ENCODE measurements around the gene SDR42E2. TPM values are rescaled to one million over a fixed set of nuclear protein-coding genes. Genes with fewer than 3 reads are reported as not detected.
"Not testable (repeated sequence)": the region's sequence is repeated elsewhere in the genome, so short reads cannot be mapped to it uniquely, and the experiment has no call there.

The SDR42E2 gene
- total RNA-seq, 1 donor from 2014 or later, result 0.20 TPM

- intact Hi-C loops (cut with micrococcal nuclease), result no loop called here
Observed at GRCh38 chr16:22161401-22161800, 905 bp upstream of the SDR42E2 start.

GRCh38 chr16:22162656-22163009 is 327 bp downstream of the SDR42E2 start:
- intact Hi-C loops (cut with micrococcal nuclease), result no loop called here

DNA sequence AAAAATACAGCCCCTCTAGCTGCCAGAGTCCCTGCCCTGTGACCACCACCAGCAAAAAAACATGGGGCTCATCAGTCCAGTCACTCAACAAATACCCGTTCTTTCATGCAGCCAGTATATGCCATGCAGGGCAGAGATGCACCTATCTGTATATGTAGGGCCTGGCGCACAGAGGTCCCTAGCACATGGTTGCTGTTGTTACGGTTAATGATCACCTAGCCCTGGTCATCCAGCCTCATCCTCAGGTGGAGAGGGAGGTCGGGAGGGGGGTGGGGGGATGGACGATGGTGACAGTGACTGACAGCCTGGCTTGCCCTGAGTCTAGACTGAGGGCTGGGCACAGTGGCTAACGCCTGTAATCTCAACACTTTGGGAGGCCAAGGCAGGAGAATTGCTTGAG is 1.5 kb downstream of the SDR42E2 start:
- intact Hi-C loops (cut with micrococcal nuclease), result no loop called here

- intact Hi-C loops (cut with micrococcal nuclease), result no loop called here
Observed at GRCh38 chr16:22164482-22164881, 2.2 kb downstream of the SDR42E2 start.

- intact Hi-C loops (cut with micrococcal nuclease), result no loop called here
Observed at GRCh38 chr16:22165508-22166285, 3.4 kb downstream of the SDR42E2 start.

- intact Hi-C loops (cut with micrococcal nuclease), result no loop called here
Observed at GRCh38 chr16:22171953-22172352, 9.6 kb downstream of the SDR42E2 start.

DNA sequence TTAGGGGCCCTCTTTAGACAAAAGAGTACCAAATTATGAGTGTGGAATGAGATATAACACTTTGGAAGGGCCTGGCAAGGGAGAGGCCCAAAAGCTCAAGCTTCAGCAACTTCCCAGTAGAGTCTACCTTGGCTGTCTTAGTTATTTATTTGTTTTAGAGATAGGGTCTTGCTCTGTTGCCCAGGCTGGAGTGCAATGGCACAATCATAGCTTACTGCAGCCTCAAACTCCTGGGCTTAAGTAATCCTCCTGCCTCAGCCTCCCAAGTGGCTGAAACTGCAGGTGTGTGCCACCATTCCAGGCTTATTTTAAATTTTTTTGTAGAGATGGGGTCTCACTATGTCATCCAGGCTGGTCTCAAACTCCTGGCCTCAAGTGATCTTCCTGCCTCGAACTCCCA is 10.3 kb downstream of the SDR42E2 start:
- intact Hi-C loops (cut with micrococcal nuclease), result not testable (repeated sequence)

- intact Hi-C loops (cut with micrococcal nuclease), result no loop called here
Observed at GRCh38 chr16:22174642-22175041, 12.3 kb downstream of the SDR42E2 start.

GRCh38 chr16:22177968-22178930 is 15.9 kb downstream of the SDR42E2 start:
- intact Hi-C loops (cut with micrococcal nuclease), result loop anchor here (1.0 kb wide), 1 partner anchor 32 kb away; no protein-coding TSS in a partner anchor

DNA sequence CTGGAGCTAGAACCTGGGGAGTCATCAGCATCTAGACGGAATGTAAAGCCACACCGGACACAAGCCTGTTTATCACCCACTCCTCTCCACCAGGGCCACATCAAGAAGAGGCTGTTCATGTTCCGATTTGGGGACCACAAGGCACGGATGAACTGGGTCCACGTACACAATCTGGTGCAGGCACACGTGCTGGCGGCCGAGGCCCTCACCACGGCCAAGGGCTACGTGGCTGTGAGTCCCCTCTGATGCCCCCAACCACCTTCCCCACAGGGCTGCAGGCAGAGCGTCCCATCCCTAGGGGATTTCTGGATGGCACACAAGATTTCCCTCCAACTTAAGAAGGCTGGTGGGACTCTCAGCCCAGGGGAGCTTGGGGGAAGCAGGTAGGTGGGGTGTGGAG is 19.1 kb downstream of the SDR42E2 start:
- intact Hi-C loops (cut with micrococcal nuclease), result no loop called here

DNA sequence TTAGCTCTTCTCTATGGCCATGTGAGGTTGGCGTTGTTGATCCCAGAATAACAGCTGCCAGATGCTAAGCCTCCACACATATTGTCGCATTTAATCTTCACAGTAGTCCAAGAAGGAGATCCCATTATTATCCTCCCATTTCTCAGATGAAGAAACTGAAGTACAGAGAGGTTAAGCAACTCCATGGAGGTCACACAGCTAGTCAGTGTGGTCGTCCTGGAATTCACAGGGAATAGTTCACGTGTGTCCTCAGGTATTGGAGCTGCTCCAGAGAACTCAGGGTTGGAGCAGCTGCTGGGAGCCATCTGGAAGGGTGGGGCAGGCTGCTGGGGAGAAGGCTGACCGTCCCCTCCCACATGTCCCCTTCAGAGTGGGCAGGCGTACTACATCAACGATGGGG is 19.5 kb downstream of the SDR42E2 start:
- intact Hi-C loops (cut with micrococcal nuclease), result no loop called here

GRCh38 chr16:22183335-22183734 is 21.0 kb downstream of the SDR42E2 start:
- intact Hi-C loops (cut with micrococcal nuclease), result no loop called here

- intact Hi-C loops (cut with micrococcal nuclease), result no loop called here
Observed at GRCh38 chr16:22183901-22184614, 21.8 kb downstream of the SDR42E2 start.

DNA sequence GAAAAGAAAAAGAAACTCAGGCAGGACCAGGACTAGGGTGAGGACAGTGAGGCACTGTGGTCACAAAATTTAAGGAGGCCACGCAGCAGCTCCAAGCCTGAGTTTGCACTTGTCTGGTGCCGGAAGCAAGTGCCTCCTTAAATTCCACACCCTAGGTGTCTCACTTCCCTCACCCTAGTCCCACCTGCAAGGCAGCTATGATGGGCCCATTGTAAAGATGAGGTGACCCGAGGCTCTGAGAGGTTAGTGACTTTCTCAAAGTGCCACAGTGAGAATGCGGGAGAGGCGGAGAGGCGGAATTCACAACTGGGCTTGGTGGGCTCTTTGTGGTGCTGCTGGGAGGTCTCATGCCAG is 22.3 kb downstream of the SDR42E2 start:
- intact Hi-C loops (cut with micrococcal nuclease), result no loop called here

DNA sequence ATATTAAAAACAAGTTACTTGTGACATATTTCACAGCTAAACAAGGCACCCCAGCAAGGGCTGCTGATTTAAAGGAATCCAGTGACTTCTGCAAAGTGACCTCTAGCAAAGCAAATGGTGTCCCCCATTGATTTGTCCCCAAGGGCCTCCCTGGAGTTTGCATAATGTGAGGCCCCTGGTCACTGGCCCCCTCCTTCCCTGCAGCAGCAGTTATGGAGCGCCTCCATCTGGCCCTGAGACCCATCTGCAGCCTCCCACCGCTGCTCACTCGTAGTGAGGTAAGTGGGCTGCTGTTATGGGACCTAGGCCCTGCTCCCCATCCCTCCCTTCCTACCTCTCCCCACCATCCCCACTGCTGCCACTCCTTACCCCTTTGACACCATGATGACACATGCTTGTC is 24.2 kb downstream of the SDR42E2 start:
- intact Hi-C loops (cut with micrococcal nuclease), result no loop called here

DNA sequence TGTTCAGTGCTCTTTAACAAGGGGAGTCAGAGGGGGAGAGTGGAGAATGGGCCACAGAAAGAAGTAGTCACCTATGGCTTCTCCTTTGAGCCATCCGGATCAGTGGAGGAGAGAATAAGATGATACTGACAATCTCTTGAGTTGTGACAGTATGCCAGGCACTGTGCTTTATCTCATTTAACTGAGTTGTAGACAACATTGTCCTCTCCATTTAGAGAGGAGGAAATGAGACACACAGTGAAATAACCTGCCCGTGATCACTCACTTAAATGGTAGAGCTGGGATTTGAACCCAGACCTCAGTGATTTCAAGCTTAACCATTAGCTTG is 25.9 kb downstream of the SDR42E2 start:
- intact Hi-C loops (cut with micrococcal nuclease), result loop anchor here (1.0 to 2.0 kb wide), 5 partner anchors 89 to 531 kb away; partner anchors contain the start of gene PDZD9

GRCh38 chr16:22188595-22189442 is 26.5 kb downstream of the SDR42E2 start:
- intact Hi-C loops (cut with micrococcal nuclease), result loop anchor here (1.0 to 2.0 kb wide), 5 partner anchors 90 to 532 kb away; partner anchors contain the start of gene PDZD9

DNA sequence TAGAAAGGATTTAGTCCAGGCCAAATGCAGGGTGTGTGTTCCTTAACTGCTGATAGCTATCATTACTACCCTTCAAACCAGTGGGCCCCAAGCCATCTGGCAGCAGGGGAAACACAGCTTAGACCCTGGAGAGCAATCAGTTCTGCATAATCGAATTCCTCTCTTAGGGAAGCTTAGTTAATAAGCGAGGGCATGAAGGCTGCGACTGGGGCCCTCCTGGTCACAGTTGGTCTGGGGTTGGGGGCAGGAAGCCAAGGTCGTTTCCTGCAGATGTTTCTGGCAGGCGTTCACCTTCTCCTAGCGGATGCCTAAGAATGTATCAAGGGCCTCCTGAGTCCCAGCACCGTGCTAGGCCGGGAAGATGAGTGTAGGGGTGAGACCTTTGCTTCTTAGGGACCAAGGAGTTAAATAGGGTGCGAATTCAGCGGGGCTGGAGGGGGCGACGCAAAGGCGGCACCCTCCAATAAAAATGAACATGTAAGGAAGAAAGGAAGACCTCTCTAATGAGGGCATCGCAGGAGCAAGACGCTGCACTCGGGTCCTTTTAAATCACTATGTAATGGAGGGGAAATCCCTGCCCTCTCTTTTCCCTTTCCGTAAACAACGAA is 27.3 kb downstream of the SDR42E2 start:
- intact Hi-C loops (cut with micrococcal nuclease), result loop anchor here (1.0 to 10.0 kb wide), 15 partner anchors 17 to 1449 kb away; partner anchors contain the start of genes CDR2, DCUN1D3, EARS2 and EEF2K

DNA sequence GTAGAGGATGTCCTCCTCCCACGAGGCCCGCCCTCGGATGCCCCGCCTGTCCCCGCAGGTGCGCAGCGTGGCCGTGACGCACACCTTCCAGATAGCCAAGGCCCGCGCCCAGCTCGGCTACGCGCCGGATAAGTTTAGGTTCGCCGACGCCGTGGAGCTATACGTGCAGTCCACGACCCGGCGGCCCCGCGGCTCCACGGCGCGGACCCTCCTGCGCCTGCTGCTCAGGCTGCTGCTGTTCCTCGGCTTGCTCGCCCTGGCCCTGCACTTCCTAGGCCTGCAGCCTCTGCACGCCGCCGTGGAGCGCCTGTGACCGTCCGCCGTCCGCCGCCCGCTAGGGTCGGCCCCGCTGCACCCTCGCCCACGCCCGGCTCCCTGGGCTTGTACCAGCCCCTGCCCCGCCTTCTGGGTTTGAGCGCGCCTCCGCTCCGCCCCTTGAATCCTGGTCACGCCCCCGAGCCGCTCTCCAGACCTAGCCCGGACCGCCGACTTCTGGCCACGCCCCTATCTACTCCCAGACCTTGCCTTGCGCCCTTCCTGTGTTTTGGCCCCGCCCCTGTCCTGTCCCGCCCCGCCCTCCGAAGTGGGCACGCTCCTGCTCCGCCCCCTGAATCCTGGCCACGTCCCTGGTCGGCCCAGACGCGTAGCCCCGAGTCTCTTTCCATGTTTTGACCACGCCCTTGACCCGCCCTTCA is 27.9 kb downstream of the SDR42E2 start:
- intact Hi-C loops (cut with micrococcal nuclease), result loop anchor here (1.0 to 10.0 kb wide), 14 partner anchors 17 to 1449 kb away; partner anchors contain the start of genes CDR2, DCUN1D3, EARS2 and EEF2K

Measured in T-helper 1 cell treated with Interleukin-12 subunit alpha and Interleukin-12 subunit beta and Interleukin-4 antibody, amounts not matched to agents 30 ng/mL and 1 ng/mL, for 36 hours (primary cell).